ENCODE measurements around the gene MBD3.

The MBD3 gene

DNA sequence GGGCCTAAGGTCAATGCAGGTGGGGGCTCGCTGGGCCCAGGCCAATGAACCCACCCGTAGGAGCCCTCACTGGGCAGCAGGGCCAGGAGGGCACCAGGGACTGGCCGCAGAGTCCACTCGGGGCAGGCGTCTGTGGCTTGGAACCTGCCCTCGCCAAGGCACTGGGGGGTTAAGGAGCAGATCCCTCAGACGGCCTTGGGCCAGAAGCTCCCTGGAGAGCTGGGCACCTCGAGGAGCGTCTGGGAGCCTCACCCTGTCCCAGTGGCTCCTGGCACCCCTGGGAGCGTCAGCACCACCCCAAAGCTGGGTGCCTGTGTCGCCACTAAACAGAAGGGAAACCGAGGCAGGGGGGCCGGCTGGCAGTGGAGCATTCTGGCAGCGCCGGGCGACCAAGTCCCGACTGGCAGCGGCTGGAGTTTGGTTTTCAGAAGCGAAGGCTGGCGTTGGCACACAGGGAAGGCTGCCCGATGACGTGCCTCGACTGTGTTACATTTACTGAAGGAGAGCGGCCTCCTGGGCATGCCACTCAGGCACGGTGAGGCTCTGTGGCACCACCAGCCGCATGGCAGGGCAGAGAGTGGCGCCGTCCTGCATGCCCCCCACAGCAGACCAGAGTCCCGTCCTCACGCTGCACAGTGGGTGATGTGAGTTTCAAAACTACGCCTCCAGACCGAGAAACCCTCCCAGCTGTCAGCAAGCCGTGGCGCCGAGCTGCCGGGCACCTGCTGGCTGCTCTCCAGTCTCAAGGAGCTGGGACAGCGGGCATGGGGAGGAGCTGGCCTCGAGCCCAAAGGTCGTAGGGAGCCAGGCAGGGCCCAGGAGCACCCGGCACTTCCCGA is 15.4 kb downstream of the MBD3 start:
- no peaks in the 10 kb centered on the region for H3K9me3 ChIP-seq (ENCODE audit: control insufficient read depth in 1 of 2, low read length in 2 of 2)
- no peak overlapping the region for H3K4me3 ChIP-seq (ENCODE audit: low read depth in 1 of 2, low read length in 2 of 2)
- H3K27me3 ChIP-seq (ENCODE audit: low read depth, low read length), result no peaks in the 10 kb centered on the region
- no peak overlapping the region for H3K27ac ChIP-seq (ENCODE audit: low read length)
- peaks cover 15 to 54% of the 10 kb centered on the region in 2 donors for H3K36me3 ChIP-seq (ENCODE audit: control insufficient read depth in 1 of 2, insufficient read depth in 2 of 2, low read length in 2 of 2)
- no peaks in the 10 kb centered on the region for H3K4me1 ChIP-seq (ENCODE audit: control insufficient read depth in 1 of 2, insufficient read depth in 2 of 2, low read length in 2 of 2)

DNA sequence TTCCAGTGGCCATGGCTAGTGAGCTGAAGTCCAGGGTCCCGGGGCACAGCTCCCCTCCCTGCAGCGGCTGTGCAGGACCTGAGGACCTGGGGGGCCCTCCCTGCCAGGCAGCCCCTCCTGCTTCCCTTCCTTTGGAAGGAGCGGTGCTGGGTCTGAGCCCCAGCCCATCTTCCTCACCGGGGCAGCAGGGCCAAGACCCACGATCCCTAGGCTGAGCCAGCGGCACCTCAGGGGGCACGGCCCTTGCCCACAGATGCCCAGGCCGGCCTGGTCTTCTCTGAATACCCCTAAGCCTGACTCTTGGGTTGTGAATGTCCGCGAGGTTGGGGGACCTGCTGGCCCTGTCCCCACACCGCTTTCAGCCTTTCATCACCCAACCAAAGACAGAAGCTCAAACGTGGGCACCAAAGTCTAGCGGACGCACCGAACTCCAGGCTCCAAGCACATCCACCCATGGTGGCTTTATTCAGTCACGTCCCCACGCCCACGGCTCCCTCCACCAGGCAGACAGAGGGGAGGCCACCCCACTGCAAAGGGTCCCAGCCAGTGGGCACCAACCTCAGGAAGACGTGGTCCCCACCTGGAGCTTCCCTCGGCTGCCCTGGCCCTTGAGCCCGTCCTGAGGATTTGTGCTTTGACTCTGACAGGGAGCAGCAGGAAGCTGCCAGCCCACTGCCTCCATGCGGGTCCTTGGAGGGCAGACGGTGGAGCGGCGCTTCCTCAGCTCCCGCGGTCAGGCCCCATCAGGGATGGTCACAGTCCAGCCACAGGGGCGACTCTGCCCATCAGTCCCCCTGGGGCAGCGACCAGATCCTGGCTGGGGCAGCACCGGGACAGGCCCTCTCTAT is 16.2 kb downstream of the MBD3 start:
- H3K9me3 ChIP-seq (ENCODE audit: control insufficient read depth in 1 of 2, low read length in 2 of 2), result no peaks in the 10 kb centered on the region
- H3K36me3 ChIP-seq (ENCODE audit: control insufficient read depth in 1 of 2, insufficient read depth in 2 of 2, low read length in 2 of 2), result peaks cover 15 to 47% of the 10 kb centered on the region in 2 donors
- no peak overlapping the region for H3K27ac ChIP-seq (ENCODE audit: low read length)
- no peaks in the 10 kb centered on the region for H3K27me3 ChIP-seq (ENCODE audit: low read depth, low read length)
- no peaks in the 10 kb centered on the region for H3K4me1 ChIP-seq (ENCODE audit: control insufficient read depth in 1 of 2, insufficient read depth in 2 of 2, low read length in 2 of 2)
- H3K4me3 ChIP-seq (ENCODE audit: low read depth in 1 of 2, low read length in 2 of 2), result no peak overlapping the region

DNA sequence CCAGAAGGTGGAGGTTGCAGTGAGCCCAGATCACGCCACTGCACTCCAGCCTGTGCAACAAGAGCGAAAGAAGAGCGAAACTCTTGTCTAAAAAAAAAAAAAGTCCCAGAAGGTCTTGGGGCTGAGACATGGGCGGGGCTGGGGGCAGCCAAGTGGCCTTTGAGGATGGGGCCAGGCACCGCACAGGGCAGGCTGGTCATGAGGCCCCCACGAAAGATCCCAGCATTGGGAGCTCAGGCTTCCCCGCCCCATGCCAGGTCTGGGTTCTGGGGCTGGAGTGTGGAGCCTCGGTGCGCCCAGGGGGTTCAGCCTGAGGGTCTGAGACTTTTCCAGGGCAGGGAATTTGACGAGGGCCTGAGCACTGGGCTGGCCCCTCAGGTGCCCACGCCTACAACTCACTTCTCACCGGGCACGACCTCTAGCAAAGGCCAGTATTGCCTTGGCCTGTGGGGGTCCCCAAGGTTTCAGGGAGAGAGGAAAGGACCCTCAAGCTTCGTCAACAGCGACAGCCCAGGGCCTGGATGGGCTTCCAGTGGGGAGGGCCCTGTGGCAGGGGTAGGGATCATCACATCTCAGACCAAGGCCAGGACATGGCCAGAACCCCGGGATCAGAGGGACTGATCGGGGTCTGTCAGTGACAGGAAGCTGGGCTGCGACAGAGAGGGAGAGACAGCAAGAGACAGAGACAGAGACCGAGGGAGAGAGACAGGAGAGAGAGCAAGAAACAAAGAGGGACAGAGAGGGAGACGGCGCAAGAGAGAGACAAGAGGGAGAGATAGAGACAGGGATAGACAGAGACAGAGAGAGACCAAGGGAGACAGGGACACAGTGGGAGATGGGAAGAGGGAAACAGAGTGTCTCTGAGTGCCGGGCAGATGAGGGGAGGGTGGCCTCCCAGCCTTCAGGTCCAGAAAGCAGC is 17.1 kb downstream of the MBD3 start:
- Histone ChIP-seq H3K9me3 (ENCODE audit: control insufficient read depth in 1 of 2, low read length in 2 of 2) (no peaks in the 10 kb centered on the region), H3K4me1 (ENCODE audit: control insufficient read depth in 1 of 2, insufficient read depth in 2 of 2, low read length in 2 of 2) (no peaks in the 10 kb centered on the region), H3K27ac (ENCODE audit: low read length) (no peak overlapping the region), H3K36me3 (ENCODE audit: control insufficient read depth in 1 of 2, insufficient read depth in 2 of 2, low read length in 2 of 2) (peaks cover 6 to 38% of the 10 kb centered on the region in 2 donors), H3K4me3 (ENCODE audit: low read depth in 1 of 2, low read length in 2 of 2) (no peak overlapping the region), H3K27me3 (ENCODE audit: low read depth, low read length) (no peaks in the 10 kb centered on the region)

DNA sequence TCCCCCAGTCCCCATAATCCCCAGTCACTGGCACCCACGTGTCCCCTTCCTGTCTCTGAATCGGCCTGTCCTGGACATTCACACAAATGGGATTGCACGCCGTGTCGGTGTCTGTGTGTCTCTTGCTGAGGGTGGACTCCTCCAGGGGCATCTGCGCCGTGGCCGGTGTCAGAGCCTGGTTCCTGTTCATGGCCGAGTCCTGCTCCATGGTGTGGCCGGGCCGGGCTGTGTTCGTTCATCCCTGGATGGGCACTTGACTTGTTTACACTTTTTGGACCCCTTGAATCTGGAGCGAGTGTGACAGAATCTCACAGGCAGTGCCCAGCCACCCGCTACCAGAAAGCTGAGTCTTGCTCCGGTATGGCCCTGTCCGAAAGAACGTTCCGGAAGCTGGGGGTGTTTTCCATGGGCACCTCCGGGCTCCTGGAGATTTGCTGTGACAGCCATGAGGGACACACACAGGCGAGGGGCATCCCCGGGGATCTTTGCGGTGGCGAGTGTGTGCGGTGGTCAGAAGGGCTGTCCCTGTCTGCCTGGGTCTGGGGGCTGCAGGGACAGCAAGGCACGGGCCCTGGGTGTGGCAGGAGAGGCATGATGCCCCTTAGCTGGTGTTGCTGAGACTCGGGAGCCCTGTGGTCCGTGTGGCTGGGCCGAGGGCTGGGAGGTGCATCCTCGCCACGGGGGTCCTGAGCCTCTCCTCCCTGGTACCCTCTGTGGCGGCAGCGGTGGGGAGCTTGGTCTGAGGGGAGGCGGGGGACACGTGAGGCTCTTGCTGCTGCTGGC is 18.1 kb downstream of the MBD3 start:
- Histone ChIP-seq H3K27ac (ENCODE audit: low read length) (no peak overlapping the region), H3K9me3 (ENCODE audit: control insufficient read depth in 1 of 2, low read length in 2 of 2) (no peaks in the 10 kb centered on the region), H3K36me3 (ENCODE audit: control insufficient read depth in 1 of 2, insufficient read depth in 2 of 2, low read length in 2 of 2) (peaks cover 0 to 28% of the 10 kb centered on the region in 2 donors), H3K27me3 (ENCODE audit: low read depth, low read length) (no peaks in the 10 kb centered on the region), H3K4me3 (ENCODE audit: low read depth in 1 of 2, low read length in 2 of 2) (no peak overlapping the region), H3K4me1 (ENCODE audit: control insufficient read depth in 1 of 2, insufficient read depth in 2 of 2, low read length in 2 of 2) (no peaks in the 10 kb centered on the region)

DNA sequence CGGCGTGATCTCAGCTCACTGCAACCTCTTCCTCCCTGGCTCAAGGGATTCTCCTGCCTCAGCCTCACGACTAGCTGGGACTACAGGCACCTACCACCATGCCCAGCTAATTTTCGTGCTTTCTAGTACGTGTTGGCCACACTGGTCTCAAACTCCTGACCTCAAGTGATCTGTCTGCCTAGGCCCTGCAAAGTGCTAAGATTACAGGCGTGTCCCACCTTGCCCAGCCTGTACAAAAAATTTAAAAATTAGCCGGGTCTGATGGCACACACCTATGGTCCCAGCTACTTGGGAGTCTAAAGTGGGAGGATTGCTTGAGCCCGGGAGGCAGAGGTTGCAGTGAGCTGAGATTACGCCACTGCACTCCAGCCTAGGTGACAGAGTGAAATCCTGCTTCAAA is 19.9 kb downstream of the MBD3 start:
- Histone ChIP-seq H3K4me1 (ENCODE audit: control insufficient read depth in 1 of 2, insufficient read depth in 2 of 2, low read length in 2 of 2) (peaks cover 0 to 4% of the 10 kb centered on the region in 2 donors), H3K4me3 (ENCODE audit: low read depth in 1 of 2, low read length in 2 of 2) (no peak overlapping the region), H3K27me3 (ENCODE audit: low read depth, low read length) (no peaks in the 10 kb centered on the region), H3K27ac (ENCODE audit: low read length) (no peak overlapping the region), H3K9me3 (ENCODE audit: control insufficient read depth in 1 of 2, low read length in 2 of 2) (no peaks in the 10 kb centered on the region), H3K36me3 (ENCODE audit: control insufficient read depth in 1 of 2, insufficient read depth in 2 of 2, low read length in 2 of 2) (peaks cover 0 to 17% of the 10 kb centered on the region in 2 donors)

DNA sequence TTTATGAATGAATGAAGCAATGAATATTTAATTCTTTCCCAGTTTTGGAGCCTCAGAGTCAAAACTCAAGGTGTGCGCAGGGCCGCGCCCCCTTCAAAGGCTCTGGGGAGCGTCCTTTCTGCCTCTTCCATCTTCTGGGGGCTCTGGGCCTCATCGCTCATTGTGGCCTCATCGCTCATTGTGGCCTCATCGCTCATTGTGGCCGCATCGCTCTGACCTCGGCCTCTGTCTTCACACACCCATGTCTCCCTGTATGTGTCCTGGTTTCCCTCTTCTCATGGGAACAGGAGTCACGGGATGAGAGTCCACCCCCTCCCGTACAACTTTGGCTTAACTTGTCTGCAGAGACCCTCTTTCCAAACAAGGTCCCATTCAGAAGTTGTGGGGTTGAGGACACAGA is 21.3 kb downstream of the MBD3 start:
- Histone ChIP-seq H3K27ac (ENCODE audit: low read length) (no peak overlapping the region), H3K27me3 (ENCODE audit: low read depth, low read length) (no peaks in the 10 kb centered on the region), H3K4me3 (ENCODE audit: low read depth in 1 of 2, low read length in 2 of 2) (no peak overlapping the region), H3K4me1 (ENCODE audit: control insufficient read depth in 1 of 2, insufficient read depth in 2 of 2, low read length in 2 of 2) (peaks cover 0 to 4% of the 10 kb centered on the region in 2 donors), H3K9me3 (ENCODE audit: control insufficient read depth in 1 of 2, low read length in 2 of 2) (no peaks in the 10 kb centered on the region), H3K36me3 (ENCODE audit: control insufficient read depth in 1 of 2, insufficient read depth in 2 of 2, low read length in 2 of 2) (peaks cover 0 to 2% of the 10 kb centered on the region in 2 donors)

DNA sequence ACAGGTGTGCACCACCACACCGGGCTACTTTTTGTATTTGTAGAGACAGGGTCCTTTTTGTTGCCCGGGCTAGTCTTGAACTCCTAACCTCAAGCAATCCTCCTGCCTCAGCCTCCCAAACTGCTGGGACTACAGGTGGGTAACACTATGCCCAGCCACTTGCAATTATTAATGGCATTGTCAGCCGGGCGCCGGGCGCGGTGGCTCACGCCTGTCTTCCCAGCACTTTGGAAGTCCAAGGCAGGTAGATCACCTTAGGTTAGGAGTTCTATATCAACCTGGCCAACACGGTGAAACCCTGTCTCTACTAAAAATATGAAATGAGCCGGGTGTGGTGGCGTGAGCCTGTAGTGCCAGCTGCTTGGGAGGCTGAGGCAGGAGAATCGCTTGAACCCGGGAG is 21.8 kb downstream of the MBD3 start:
- Histone ChIP-seq H3K4me1 (ENCODE audit: control insufficient read depth in 1 of 2, insufficient read depth in 2 of 2, low read length in 2 of 2) (peaks cover 0 to 9% of the 10 kb centered on the region in 2 donors), H3K36me3 (ENCODE audit: control insufficient read depth in 1 of 2, insufficient read depth in 2 of 2, low read length in 2 of 2) (no peaks in the 10 kb centered on the region), H3K27ac (ENCODE audit: low read length) (no peak overlapping the region)

DNA sequence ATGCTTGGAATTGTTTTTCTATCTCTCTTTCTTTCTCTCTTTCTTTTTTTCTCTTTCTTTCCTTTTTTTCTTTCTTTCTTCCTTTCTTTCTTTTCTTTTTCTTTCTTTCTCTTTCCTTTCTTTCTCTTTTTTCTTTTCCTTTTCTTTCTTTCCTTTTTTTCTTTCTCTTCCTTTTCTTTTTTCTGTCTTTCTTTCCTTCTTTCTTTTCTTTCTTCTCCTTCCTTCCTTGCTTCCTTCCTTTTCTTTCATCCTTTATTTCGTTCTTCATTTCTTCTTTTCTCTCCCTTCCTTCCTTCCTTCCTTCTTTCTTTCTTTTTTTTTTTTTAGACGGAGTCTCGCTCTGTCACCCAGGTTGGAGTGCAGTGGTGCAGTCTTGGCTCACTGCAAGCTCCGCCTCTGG is 22.7 kb downstream of the MBD3 start:
- peaks cover 0 to 13% of the 10 kb centered on the region in 2 donors for H3K4me1 ChIP-seq (ENCODE audit: control insufficient read depth in 1 of 2, insufficient read depth in 2 of 2, low read length in 2 of 2)
- H3K9me3 ChIP-seq (ENCODE audit: control insufficient read depth in 1 of 2, low read length in 2 of 2), result no peaks in the 10 kb centered on the region
- no peak overlapping the region for H3K4me3 ChIP-seq (ENCODE audit: low read depth in 1 of 2, low read length in 2 of 2)
- H3K27ac ChIP-seq (ENCODE audit: low read length), result no peak overlapping the region
- no peaks in the 10 kb centered on the region for H3K36me3 ChIP-seq (ENCODE audit: control insufficient read depth in 1 of 2, insufficient read depth in 2 of 2, low read length in 2 of 2)
- no peaks in the 10 kb centered on the region for H3K27me3 ChIP-seq (ENCODE audit: low read depth, low read length)

More for the DNA sequence above, 21.8 kb downstream of the MBD3 start:
- Histone ChIP-seq H3K27me3 (ENCODE audit: low read depth, low read length) (no peaks in the 10 kb centered on the region), H3K9me3 (ENCODE audit: control insufficient read depth in 1 of 2, low read length in 2 of 2) (no peaks in the 10 kb centered on the region), H3K4me3 (ENCODE audit: low read depth in 1 of 2, low read length in 2 of 2) (no peak overlapping the region)

DNA sequence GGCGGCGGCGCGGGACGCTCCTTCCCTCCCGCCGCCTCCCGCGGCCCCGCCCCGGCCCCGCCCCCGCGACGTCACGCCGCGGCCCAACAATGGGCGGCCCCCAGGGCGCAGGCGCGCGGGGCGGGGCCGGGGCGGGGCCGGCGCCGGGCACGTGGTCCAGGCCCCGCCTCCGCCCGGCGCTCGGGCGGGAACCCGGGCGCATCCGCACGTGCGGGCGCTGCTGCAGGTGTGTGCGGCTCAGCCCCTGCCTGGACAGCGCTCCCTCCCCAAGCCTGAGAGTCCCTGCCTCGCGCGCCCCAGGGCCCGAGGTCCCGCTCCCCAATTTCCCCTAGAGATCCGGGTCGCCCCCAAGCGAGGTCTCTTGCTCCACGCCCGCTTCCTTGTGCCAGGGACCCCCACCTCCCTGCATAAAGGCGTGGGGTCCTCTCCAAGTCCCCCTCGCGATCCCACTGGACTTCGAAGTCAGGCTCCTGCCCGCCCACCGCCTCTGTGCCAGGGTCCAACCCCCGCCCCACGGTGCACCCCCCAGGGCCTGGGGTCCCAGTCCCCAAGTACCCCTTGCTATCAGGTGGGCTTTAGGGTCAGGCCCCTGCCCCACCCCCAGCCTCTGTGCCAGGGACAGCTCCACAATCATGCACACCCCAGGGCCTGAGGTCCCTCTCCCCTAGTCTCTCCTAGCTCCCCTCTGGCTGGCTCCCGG is 24.2 kb downstream of the MBD3 start, which contains the start of gene MEX3D:
Gene MEX3D, minus strand, starts transcription at position 6 of the 700 bp plus-strand sequence. CDS start 267 bp downstream, outside the sequence.
- H3K9me3 ChIP-seq (ENCODE audit: control insufficient read depth in 1 of 2, low read length in 2 of 2), result no peaks in the 10 kb centered on the region
- no peaks in the 10 kb centered on the region for H3K27me3 ChIP-seq (ENCODE audit: low read depth, low read length)
- no peak within 1 kb of the TSS for H3K27ac ChIP-seq (ENCODE audit: low read length)
- H3K4me3 ChIP-seq (ENCODE audit: low read depth in 1 of 2, low read length in 2 of 2), result peak within 1 kb of the TSS in 1 of 2 donors; percentile 76
- H3K36me3 ChIP-seq (ENCODE audit: control insufficient read depth in 1 of 2, insufficient read depth in 2 of 2, low read length in 2 of 2), result no peaks in the 10 kb centered on the region
- H3K4me1 ChIP-seq (ENCODE audit: control insufficient read depth in 1 of 2, insufficient read depth in 2 of 2, low read length in 2 of 2), result peaks cover 0 to 13% of the 10 kb centered on the region in 2 donors

DNA sequence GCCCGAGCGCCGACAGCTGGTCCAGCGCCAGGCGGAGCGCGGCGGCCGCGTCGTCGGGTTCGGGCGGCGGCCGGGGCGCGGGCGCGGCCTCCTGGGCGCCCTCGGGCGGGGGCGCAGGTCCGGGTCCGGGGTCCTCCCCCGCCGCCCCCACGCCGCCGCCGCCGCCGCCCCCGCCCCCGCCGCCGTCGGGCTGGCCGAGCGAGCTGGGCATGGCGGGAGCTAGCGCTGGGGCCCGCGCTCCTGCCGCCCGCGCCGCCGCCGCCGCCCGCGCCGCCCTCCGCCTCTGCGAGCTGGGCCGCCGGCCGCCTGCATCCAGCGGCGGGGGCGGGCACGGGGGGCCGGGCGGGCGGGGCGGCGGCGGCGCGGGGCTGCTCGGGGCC is 24.8 kb downstream of the MBD3 start:
- Histone ChIP-seq H3K36me3 (ENCODE audit: control insufficient read depth in 1 of 2, insufficient read depth in 2 of 2, low read length in 2 of 2) (no peaks in the 10 kb centered on the region), H3K4me3 (ENCODE audit: low read depth in 1 of 2, low read length in 2 of 2) (no peak overlapping the region), H3K9me3 (ENCODE audit: control insufficient read depth in 1 of 2, low read length in 2 of 2) (no peaks in the 10 kb centered on the region), H3K27me3 (ENCODE audit: low read depth, low read length) (no peaks in the 10 kb centered on the region), H3K4me1 (ENCODE audit: control insufficient read depth in 1 of 2, insufficient read depth in 2 of 2, low read length in 2 of 2) (peaks cover 0 to 13% of the 10 kb centered on the region in 2 donors), H3K27ac (ENCODE audit: low read length) (no peak overlapping the region)
